ENCODE results near the gene TATDN2. TPM values are rescaled to one million over a fixed set of nuclear protein-coding genes. Genes with fewer than 3 reads are reported as not detected.

TATDN2 gene
- total RNA-seq = 9.9 and 10.9 TPM in 2 replicates

GRCh38 chr3:10248184-10248983 lies at the start of gene TATDN2:
TATDN2 (plus strand) TSS chr3:10248459; CDS start chr3:10249201, 742 bp downstream.

DNA sequence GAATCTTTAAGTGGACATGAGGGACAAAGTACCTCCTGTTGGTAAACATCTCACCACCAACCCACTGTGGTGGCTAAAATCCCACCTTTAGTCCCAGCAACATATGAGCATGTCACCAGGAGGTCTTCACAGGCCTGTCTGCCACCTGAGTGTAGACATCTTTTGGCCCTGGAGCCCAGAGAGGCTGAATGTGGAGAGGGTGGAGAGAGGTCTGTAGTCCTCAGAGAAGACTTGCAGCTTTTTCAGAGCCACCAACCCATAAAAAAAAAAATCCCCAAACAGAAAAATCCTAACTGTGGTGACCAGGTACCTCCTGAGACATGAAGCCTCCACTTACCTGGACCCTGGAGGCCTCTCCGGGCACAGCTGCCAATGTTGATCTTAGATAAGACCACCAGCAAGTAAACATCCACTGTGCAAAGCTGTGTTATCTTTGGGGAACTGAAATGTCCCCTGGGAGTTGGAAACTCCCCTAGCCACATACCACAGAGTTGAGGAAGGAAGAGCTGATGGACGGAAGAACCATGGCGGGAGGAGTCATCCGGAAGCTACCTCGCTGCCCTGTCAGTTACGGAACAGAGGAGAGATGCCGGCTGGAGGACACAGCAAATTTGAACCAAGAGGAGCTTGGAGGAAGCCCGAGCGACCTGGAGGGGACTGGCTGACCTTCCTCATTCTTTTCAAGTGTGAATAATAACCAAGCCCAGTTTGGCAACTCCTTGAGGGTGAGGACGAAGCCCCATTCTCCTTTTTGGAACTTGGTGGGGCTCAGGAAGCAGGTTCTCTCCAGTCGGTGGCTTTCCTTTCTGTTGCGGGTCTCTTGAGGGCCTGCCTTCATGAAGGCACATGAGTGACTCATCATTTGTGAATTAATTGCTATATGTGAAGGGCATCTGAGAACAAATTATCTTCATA lies 44.5 kb downstream of the TATDN2 start, which contains the start of gene GHRL:
Gene GHRL, minus strand, starts transcription at position 443 of the 915 bp plus-strand sequence. CDS start 2,767 bp downstream, outside the sequence.

Other genes starting within 250 kb of the TATDN2 start
- gene FANCD2, start 222.0 kb upstream of the TATDN2 start, total RNA-seq = 18.9 and 19.7 TPM in 2 replicates
- not detected in 2 replicates for gene FANCD2OS, start 140.2 kb upstream of the TATDN2 start, total RNA-seq
- 77.4 and 98.4 TPM in 2 replicates for gene BRK1, start 132.8 kb upstream of the TATDN2 start, total RNA-seq
- 28.8 and 52.7 TPM in 2 replicates for gene VHL, start 106.7 kb upstream of the TATDN2 start, total RNA-seq
- 22.5 and 44.3 TPM in 2 replicates for gene IRAK2, start 83.5 kb upstream of the TATDN2 start, total RNA-seq
- under 0.01 and 0.69 TPM in 2 replicates for gene GHRL, start 44.5 kb downstream of the TATDN2 start, total RNA-seq
- 237 and 300 TPM in 2 replicates for gene SEC13, start 72.7 kb downstream of the TATDN2 start, total RNA-seq

Measured in bladder microvascular endothelial cell (primary cell).